Measurements from ENCODE around the gene HSPG2. TPM values are rescaled to one million over a fixed set of nuclear protein-coding genes. Genes with fewer than 3 reads are reported as not detected.
A peak's percentile ranks its signal among the peaks of the same experiment; 100 is the strongest.

HSPG2 gene
- total RNA-seq, 1 donor: 158 TPM

DNA sequence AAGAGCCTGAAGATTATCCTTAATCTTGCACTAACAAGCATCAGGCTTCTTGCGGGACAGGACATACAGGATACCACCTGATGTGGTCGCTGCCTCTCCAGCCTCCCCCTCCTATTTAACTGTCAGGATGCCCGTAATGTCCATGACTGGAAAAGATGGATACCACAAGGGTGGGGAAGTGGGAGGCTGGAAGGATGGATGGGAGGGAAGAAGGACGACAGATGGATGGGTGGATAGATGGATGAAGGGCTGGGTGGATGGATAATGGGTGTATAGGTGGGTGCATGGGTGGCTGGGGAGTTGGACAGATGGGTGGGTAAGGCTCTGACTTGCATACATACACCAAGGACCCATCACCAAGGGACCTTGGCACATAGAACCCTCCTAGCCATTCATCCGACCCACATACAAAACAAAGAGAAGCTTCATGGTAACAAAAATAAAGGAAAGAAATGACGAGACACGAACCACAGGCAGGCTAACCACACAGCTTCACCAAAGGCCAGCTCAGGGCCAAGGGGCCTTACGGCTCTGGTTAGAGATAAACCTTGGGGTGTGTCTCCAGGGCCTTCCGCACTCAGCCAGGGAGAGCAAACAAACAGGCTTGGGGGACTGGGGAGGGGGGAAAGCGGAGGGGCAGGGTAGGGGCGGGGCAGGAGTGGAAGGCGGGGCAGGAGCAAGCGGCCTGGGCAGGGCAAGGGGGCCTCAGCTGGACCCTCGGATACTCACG lies 50.5 kb downstream of the HSPG2 start:
- peak in 2 of 3 donors; percentile 22 to 23 for DNase-seq (ENCODE audit: low read depth in 2 of 3, low spot score in 2 of 3)

DNA sequence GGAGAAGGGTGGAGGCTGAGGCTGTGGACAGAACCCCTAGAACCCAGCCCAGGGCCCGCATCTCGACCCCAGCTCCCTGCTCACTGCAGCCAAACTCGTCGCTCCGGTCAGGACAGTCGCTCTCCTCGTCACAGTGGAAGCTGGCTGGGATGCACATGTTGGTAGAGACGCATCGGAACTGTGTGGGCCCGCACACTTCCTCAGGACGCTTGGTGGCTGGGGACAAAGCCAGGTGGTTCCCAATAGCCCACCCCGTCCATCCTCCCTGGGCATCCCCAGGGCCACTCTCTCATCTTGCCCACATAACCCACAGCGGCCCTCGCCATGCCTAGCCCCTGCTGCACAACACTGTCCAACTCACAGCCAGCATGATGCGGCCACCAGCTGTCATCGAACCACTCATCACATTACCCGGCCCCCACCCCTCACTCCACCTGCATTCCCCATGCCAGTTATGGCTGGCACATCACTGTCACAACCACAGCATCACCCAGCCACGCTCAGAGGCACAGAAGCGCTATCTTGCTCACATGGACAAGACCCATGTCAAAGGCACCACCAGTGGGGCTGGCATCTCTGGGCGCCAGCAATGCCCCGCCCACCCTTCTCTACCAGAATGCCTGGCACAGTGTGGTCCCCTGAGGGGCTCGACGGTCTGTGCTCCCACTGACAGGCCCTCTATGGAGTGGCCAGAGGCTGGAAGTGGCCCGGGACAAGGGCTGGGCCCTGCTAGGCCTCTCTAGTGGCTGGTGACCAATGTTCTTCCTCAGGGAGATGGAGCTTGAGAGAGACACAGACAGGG lies 51.7 kb downstream of the HSPG2 start:
- DNase-seq (ENCODE audit: low read depth in 2 of 3, low spot score in 2 of 3): no peak

DNA sequence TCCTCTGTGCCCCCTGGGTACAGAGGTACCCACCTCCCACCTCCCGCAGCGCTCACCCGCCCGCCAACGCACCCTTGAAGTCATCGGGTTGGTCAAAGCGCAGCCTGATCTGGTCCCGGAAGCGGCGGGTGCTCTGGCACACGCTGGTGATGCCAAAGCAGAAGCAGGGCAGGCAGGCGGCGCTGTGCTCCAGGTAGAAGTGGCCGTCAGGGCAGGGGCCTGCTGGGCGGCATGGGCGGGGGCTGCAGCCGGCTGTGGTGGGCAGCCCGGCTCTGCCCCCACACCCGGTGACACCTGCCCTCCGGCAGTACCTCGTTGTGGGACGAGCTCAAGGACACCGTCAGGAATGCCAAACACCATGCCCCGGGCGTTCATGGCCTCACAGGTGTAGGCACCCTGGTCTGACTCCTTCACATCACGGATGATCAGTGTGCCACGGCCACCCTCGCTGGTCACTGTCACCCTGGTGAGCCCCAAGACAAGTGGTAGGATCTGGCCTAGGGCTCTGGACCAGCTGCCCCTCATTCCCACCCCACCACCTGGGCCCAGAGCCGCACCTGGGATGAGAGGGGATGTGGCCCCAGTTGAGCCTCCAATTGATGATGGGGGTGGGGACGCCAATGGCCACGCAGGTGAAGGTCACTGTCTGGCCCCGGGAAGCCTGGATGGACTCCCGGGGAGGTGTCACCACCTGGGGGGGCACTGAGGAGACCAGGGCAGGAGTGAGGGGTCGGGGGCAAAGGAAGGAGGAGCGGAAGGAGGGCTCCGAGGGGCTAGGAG lies 52.5 kb downstream of the HSPG2 start:
- DNase-seq (ENCODE audit: low read depth in 2 of 3, low spot score in 2 of 3): no peak

DNA sequence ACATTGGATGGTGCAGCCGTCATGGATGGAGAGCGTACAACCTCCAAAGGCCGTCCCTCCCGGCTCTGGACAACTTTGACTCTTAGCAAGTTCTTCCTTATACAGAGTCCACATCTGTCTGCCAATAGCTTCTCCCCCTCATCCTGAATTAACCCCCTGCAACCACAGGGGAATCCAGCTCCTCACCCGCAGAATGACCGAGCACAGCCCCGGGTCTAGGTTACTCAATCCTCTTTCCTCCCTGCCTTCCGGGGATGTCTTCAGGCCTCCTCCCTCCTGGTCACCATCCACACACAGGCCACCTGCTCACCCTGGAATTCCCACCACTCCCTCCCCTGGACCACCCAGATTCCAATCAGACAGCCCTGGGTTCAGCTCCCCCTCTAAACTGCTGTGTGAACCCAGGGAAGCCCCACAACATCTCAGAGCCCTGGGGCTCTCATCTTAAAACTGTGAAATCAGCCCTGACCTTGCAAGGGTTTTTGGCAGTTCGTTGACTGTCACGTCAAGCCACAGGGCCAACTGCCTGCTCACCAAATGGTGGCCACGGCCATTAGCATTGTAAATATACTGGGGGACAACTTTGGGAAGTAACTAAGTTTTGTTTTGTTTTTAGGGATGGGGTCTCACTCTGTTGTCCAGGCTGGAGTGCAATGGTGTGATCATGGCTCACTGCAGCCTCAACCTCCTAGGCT lies 54.2 kb downstream of the HSPG2 start:
- DNase-seq (ENCODE audit: low read depth in 2 of 3, low spot score in 2 of 3): no peak

DNA sequence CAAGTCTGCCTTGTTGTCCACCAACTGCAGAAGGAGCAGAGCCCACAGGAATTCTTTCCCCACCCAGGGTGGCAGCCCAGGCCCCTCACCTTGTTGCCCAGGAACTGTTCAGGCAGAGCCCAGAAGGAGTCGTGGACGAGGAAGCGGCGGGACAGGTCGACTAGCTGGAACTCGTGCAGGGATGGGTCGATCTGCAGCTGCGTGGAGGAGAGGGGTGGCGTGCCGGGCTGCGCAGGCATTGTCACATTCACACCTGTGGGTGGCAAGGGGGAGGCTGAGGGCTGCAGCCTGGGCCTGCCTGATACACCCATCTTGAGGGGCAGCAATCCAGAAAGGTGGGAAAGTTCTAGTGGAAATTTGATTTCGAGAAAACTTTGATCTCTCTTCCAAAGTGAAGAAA lies 55.9 kb downstream of the HSPG2 start:
- DNase-seq (ENCODE audit: low read depth in 2 of 3, low spot score in 2 of 3): no peak

DNA sequence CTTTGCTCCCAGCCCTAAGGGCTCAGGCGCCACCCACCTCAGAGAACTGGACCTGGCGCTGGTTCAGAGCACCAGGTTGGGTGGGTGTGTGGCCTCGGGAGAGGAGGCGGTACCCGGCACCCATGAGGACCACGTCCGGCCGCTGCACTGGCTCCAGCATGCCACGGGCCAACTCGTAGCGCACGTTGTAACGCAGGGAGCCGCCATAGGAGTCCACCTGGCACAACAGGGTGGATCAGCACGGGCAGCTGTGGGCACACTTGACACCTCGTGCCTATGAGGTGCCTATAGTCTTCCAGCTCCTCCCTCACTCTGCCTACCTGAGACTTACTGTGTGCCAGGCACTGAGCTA lies 56.5 kb downstream of the HSPG2 start:
- no peak for DNase-seq (ENCODE audit: low read depth in 2 of 3, low spot score in 2 of 3)

DNA sequence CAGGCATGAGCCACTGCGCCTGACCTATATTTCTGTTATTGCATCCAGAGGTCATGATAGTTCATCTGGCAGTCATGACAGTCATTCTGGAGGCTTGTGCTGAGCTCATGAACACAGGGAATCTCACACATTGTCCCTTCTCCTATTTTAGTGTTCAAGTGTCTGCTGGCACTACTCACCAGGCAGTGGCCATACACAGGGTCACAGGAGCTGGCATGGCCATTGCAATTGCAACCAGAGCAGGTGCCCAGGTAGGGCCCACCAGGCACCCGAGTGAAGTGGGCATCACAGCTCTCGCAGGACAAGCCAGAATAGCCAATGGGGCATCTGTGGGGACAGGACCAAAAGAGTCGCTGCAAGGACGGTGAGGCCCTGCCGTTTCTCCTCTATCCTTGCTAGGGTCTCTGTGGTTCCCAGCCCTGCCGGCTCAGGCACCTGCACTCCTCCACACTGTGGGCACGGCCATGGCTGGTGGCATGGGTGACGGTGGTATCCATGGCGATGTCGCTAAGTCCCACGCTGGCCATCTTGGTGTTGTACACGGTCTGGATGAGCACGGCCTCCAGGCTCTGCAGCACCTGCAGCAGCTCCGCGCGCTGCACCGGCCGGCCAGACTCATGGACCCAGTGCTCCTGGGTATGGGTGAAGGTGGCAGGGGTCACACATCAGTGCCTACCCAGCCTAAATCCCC lies 57.0 kb downstream of the HSPG2 start:
- no peak for DNase-seq (ENCODE audit: low read depth in 2 of 3, low spot score in 2 of 3)

DNA sequence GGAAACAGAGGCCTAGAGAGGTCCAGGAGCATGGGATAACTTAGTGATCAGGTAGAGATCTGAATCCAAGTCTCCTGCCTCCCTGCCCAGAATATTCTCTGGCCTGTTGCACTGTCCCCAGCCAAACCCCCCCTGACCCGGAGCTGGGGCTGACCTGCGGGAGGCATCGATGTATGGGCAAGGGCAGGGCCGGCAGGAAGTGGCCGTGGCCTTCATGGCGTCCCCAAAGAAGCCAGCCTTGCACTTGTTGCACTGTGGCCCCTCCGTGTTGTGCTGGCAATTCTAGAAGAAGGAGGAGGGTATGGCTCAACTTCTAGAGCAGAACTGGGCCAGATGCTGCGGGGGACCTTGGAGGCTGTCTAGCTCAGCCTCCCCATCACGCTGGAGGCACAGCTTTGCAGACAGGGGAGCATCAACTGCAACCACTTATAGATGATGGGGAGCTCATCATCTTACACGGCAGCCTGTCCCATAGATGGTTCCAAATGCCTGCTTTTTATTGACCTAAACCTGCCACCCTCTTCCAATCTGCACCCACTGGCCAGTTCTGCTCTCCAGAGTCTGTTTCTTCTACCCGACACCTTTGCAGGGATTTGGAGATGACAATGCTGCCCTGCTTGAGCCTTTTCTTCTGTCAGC lies 58.2 kb downstream of the HSPG2 start:
- no peak for DNase-seq (ENCODE audit: low read depth in 2 of 3, low spot score in 2 of 3)

DNA sequence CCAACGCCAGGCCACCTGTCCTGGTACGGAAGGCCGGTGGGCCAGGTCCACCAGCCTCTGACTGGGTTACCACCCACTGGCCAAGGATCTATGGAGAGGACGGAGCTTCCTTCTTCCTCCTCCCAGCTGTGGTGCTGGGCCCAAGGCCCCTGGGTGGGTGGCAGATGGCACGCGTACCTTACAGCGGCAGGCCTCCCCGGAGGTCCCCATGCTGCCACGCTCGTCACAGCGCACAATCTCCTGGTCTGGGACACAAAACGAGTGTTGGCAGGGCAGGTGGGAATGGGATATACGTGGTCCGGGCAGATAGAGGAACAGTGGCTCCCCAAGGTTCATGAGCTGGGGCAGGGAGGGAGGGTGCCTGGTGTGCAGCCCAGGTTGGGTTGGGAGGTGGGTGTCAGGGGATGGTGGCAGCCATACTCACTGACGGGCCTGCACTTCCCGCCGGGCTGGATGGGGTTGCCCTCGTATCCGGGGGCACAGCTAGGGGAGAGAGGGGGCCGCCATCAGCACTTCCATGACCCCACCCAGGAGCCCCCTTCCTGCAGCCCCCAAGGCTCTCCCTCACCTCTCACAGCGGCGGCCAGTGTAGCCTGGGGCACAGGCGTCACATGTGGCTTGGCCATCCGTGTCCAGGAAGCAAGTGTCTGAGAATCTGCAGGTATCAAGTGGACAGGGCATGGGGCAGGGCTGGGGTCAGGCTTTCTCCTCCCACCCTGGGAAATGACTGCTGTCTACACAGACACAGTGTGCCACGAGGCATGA lies 58.9 kb downstream of the HSPG2 start:
- DNase-seq (ENCODE audit: low read depth in 2 of 3, low spot score in 2 of 3): no peak

DNA sequence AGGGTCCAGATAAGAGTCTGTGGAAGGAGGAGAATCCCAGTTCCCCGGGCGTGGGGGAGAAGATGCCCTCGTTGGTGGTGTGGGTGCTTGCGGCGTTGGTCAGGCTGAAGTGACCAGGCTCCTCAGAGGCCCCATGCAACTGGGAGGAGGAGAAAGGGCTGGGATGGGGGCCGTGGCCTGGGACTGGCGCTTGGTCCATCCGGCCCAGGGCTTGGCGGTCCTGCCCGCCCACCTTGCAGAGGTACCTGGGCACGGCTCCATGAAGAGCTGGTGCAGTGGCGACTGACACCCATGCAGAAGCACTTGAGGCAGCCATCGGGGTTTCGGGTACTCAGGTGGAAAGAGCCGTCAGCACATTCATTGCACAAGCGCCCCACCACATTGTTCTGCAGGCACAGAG lies 60.8 kb downstream of the HSPG2 start:
- no peak for DNase-seq (ENCODE audit: low read depth in 2 of 3, low spot score in 2 of 3)

DNA sequence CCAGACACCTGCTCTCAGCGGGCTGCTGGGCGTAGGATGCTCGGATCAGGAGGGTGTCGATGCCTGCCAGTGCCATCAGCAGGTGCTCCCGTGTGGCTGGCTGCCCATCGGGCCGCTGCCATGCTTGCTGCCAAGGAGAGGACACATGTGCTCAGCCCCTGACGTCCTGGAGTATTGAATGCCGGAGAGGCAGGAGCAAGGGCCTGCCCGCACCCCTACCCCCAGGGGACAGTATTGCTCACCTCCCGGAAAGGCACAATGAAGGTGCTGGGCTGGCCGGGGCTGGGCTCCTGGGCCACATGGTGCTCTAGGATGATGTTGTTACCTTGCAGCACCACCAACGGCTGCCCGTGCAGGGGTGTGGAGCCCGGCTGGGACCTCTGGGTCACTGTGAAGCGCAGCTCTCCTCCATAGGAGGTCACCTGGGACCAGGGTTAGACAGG lies 61.5 kb downstream of the HSPG2 start:
- DNase-seq (ENCODE audit: low read depth in 2 of 3, low spot score in 2 of 3): no peak

DNA sequence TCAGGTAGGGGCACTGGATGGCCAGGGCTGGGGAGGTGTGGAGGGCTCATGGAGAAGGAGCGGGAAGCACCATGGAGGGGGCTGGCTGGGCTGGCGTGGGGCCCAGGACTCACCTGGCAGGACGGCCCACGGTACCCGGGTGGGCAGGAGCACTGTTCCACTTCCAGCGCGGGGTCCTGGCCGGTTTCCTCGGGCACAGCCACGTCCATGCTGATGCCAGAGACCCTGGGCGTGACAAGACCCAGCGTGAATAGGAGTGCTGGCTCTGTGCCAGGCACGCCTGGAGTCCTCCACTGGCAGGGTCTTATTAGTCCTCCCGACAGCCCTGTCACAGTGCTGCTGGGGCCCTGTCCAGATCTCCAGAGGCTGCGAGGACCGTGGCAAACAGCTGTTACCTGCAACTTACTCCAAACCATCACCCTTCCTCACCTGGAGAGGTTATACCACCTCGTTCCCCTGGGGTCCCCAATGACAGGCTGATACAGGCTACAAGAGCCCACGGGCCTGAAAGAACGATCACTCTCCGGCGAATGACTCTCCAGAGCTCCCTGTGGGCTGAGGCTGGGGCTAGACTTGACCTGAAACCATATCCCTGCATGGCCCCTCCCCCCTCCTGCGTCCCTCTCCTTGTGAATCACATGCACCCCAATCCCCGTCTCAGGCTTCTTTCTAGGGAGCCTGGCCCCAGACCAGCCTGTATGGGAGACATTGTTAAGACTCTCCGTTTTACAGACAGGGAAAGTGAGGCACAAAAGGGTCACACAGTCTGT lies 62.1 kb downstream of the HSPG2 start:
- no peak for DNase-seq (ENCODE audit: low read depth in 2 of 3, low spot score in 2 of 3)

DNA sequence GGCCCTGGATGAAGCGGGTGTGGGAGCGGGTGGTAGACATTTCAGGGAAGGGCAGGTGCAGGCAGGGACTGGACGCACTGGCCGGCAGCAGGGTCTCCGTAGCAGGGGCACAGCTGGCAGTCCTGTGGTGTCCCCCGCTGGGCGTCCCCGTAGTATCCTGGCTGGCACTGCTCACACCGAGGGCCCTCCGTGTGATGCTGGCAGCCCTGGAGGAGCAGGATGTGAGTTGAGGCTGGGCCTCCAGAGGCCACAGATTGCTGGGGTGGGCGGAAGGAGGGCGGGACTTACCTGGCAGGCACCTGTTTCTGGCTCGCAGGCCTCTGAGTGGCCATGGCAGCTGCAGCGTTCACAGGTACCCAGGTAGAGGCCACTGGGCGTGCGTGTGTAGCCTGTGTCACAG lies 62.8 kb downstream of the HSPG2 start:
- DNase-seq (ENCODE audit: low read depth in 2 of 3, low spot score in 2 of 3): no peak

DNA sequence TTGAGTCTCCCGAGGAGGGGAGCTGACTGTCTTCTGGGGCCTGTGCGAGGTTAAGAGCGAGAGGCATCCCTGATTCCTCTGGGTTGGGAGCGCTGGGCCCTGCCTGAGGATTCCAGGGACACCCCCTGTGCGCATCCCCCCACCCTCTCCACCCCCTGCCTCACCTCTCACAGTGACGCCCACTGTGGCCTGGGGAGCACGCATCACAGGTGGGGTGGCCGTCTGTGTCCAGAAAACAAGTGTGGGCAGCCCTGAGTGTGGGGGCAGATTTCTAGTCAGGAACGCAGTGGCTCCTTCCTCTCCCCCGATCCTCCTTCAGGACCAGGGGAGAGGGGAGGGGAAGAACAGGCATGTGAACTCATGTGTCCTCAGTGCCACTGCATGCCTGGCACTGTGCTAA lies 63.3 kb downstream of the HSPG2 start:
- DNase-seq (ENCODE audit: low read depth in 2 of 3, low spot score in 2 of 3): no peak

DNA sequence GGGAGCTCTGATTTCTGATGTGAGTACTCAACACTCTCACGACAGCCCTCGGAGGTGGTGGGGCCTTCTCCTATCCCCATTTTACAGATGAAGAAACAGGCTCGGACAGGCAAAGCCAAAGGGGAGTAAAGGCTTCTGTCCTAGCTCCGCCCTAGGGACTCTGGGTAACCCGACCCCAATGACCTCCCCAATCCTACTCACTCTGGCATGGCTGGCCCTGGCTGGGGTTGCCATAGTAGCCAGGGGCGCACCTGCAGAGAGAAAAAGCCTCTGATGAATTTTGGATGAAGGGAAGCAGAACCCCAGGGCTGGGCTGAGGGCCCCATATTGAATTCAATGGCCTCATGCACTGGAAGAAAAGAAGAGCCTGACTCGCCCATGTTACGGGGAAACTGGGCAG lies 63.9 kb downstream of the HSPG2 start:
- no peak for DNase-seq (ENCODE audit: low read depth in 2 of 3, low spot score in 2 of 3)

DNA sequence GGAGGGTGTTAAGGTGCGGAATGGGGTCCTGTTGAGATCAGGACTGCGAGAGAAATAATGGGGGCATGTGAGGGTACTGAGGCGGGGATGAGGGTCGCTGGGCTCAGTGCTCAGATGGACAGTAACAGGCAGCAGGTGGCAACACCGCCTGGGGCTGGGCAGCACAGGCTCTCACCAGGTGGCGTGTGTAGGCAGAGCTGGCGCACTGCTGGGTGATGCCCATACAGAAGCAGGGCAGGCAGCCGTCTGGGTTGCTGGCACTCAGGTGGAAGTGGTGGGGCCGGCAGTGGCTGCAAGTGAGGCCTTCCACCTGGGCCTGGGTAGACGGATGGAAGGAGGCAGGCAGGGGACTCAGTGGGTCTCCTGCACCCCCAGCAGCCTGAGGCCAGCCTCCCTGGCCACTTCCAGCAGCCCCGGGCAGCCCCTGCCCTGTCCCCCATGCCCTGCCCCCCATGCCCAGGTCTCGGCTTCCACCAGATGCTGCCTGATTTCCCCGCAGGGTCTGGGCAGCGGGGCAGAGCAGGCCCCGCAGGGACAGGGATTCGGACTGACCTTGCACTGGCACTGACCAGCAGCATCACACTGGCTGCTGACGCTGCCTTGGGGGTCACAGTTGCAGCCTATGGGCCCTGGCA lies 64.5 kb downstream of the HSPG2 start:
- DNase-seq (ENCODE audit: low read depth in 2 of 3, low spot score in 2 of 3): no peak

DNA sequence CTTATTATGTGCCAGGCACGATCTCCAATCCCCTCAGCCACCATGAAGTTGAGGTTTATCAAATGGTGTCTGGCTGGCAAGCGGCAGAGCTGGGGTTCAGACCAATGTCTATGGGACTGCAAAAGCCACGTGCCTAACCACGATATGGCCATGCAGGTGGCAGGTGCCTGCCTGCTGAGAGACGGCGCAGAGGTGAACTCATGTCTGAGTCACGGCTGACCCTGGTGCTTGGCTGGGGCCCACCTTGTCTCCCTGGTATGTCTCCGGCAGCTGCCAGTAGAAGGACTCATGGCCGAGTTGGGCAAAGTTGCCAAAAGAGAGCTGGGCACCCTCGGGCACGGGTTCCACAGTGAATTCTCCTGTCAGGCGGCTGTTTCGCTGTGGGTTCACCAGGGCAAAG lies 65.2 kb downstream of the HSPG2 start:
- no peak for DNase-seq (ENCODE audit: low read depth in 2 of 3, low spot score in 2 of 3)

DNA sequence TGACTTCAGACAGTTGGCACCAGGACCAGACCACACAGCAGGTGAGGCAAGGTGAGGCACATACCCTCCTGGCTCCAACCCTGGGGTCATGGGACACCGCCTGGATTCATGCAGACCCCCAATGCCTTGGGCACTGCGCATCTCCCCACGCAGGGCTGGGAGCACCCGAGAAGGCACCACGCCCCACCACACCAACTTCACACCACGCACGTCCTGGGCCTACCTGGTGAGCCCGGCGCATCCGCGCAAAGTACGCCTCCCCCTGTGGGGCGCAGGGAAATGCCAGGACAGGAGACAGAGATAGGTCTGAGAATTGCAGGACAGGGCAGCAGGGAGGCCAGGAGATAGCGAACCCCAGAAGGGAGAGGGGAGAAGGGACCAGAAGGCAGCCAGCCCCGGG lies 66.5 kb downstream of the HSPG2 start:
- no peak for DNase-seq (ENCODE audit: low read depth in 2 of 3, low spot score in 2 of 3)

All from hematopoietic multipotent progenitor cell (in vitro differentiated cells).